ENCODE measurements around the gene SLC51A. TPM values are rescaled to one million over a fixed set of nuclear protein-coding genes. Genes with fewer than 3 reads are reported as not detected.

The SLC51A gene
- total and polyA plus RNA-seq, 2 donors (not counting 1 experiment from before 2014, with no cell fraction given), result not detected

DNA sequence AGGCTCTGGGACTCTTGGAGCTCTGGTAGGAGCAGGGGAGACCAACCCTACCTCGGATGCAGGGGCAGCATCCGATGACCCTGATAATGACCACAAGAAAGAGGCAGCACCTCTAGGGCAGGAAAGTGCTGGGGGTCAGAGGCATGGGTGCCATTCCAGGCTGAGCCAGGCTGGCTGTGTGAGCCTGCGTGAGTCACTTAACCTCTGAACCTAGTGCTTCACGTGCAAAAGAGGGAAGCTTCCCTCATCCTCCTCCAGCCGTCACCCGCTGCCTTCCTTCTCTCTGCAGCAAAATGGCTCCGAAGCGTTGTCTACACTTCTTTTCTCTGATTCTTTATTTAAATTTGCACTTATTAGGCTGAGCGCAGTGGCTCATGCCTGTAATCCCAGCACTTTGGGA, 40.6 kb upstream of the SLC51A start:
- no peak overlapping the region for H3K4me3 ChIP-seq (ENCODE audit: control extremely low read depth in 1 of 5, extremely low read depth in 1 of 5, insufficient read depth in 1 of 5, low read depth in 2 of 5, low read length in 4 of 5)
- Mint-ChIP-seq H3K9me3 (ENCODE audit: insufficient read depth) (peaks cover 3% of the 10 kb centered on the region), H3K4me3 (no peak overlapping the region), H3K4me1 (peaks cover 23% of the 10 kb centered on the region), H3K27me3 (no peaks in the 10 kb centered on the region), H3K27ac (no peak overlapping the region)
- no peak overlapping the region for H2AFZ ChIP-seq (ENCODE audit: insufficient read depth, low read depth, low read length, poor library complexity, severe bottlenecking)
- no peaks in the 10 kb centered on the region for H3K27me3 ChIP-seq (replicated peaks in 1 of 4; ENCODE audit: control extremely low read depth in 1 of 4, control insufficient read depth in 3 of 4, insufficient read depth in 4 of 4, low read length in 3 of 4)
- CTCF ChIA-PET, result interaction anchor here (0.6 kb wide), 1 partner anchor 290 kb away, joined by 3 read pairs; no protein-coding TSS in a partner anchor
- no peaks in the 10 kb centered on the region for H4K20me1 ChIP-seq (ENCODE audit: control insufficient read depth, insufficient read depth, low read length, poor library complexity, severe bottlenecking)
- H3K9me3 ChIP-seq (ENCODE audit: control extremely low read depth in 1 of 3, control insufficient read depth in 2 of 3, insufficient read depth in 1 of 3, low read length in 2 of 3), result peaks cover 0 to 5% (median 0%) of the 10 kb centered on the region in 3 donors
- WGBS (ENCODE audit: insufficient coverage), result 94% methylated on average over 7 of the region's 9 CpGs
- TF ChIP-seq, protein P1, sequence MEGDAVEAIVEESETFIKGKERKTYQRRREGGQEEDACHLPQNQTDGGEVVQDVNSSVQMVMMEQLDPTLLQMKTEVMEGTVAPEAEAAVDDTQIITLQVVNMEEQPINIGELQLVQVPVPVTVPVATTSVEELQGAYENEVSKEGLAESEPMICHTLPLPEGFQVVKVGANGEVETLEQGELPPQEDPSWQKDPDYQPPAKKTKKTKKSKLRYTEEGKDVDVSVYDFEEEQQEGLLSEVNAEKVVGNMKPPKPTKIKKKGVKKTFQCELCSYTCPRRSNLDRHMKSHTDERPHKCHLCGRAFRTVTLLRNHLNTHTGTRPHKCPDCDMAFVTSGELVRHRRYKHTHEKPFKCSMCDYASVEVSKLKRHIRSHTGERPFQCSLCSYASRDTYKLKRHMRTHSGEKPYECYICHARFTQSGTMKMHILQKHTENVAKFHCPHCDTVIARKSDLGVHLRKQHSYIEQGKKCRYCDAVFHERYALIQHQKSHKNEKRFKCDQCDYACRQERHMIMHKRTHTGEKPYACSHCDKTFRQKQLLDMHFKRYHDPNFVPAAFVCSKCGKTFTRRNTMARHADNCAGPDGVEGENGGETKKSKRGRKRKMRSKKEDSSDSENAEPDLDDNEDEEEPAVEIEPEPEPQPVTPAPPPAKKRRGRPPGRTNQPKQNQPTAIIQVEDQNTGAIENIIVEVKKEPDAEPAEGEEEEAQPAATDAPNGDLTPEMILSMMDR (IDR thresholded peaks at IDR 0.05), result no peak
- no peak for TF ChIP-seq EZH2 (IDR thresholded peaks at IDR 0.05; ENCODE audit: borderline replicate concordance, insufficient read depth, low read depth, low read length, poor library complexity, severe bottlenecking)
- H3K27ac ChIP-seq (ENCODE audit: low read length in 2 of 2), result no peak overlapping the region
- DNase-seq, result no peak
- H3K79me2 ChIP-seq (ENCODE audit: control insufficient read depth, insufficient read depth, low read length), result no peaks in the 10 kb centered on the region
- intact Hi-C loops (cut with micrococcal nuclease), result no loop called here
- H3K4me1 ChIP-seq (ENCODE audit: control insufficient read depth in 2 of 2, insufficient read depth in 2 of 2, low read length in 2 of 2), result peaks cover 16 to 27% of the 10 kb centered on the region in 2 donors
- POLR2A ChIA-PET, result no interaction called here
- no peak overlapping the region for H3K9ac ChIP-seq (ENCODE audit: low read length)
- H3K4me2 ChIP-seq (replicated peaks; ENCODE audit: low read depth, low read length, poor library complexity, severe bottlenecking), result no peak overlapping the region
- no peaks in the 10 kb centered on the region for H3K36me3 ChIP-seq (replicated peaks in 1 of 2; ENCODE audit: control extremely low read depth in 1 of 2, control insufficient read depth in 1 of 2, extremely low read depth in 1 of 2, insufficient read depth in 2 of 2, low read length in 1 of 2)
- ATAC-seq (ENCODE audit: low read depth), result no peak

DNA sequence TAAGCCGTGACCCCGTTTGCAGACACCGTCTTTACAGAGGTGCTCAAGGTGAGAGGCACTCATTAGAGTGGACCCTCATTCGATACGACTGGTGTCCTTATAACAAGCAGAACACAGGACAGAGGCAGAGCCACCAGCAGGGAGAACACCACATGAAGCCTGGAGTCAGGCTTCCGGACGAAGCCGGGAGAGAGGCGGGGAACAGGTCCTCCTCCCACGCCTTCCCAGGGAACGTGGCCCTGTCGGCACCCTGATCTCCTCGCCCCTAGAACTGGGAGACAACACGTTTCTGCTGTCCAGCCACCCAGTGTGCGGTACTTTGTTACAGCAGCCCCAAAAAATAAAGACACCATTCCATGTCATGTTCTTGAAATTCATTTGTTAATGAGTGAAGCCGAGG, 38.8 kb upstream of the SLC51A start:
- Mint-ChIP-seq H3K27ac (peak overlapping the region; percentile 32), H3K4me1 (peaks cover 24% of the 10 kb centered on the region), H3K4me3 (no peak overlapping the region), H3K9me3 (ENCODE audit: insufficient read depth) (no peaks in the 10 kb centered on the region), H3K27me3 (no peaks in the 10 kb centered on the region)
- Histone ChIP-seq H3K79me2 (ENCODE audit: control insufficient read depth, insufficient read depth, low read length) (no peaks in the 10 kb centered on the region), H3K4me3 (ENCODE audit: control extremely low read depth in 1 of 5, extremely low read depth in 1 of 5, insufficient read depth in 1 of 5, low read depth in 2 of 5, low read length in 4 of 5) (no peak overlapping the region), H3K4me1 (ENCODE audit: control insufficient read depth in 2 of 2, insufficient read depth in 2 of 2, low read length in 2 of 2) (peaks cover 20 to 33% of the 10 kb centered on the region in 2 donors), H3K9ac (ENCODE audit: low read length) (no peak overlapping the region), H3K9me3 (ENCODE audit: control extremely low read depth in 1 of 3, control insufficient read depth in 2 of 3, insufficient read depth in 1 of 3, low read length in 2 of 3) (no peaks in the 10 kb centered on the region), H4K20me1 (ENCODE audit: control insufficient read depth, insufficient read depth, low read length, poor library complexity, severe bottlenecking) (no peaks in the 10 kb centered on the region), H3K27ac (ENCODE audit: low read length in 2 of 2) (no peak overlapping the region), H3K4me2 (replicated peaks; ENCODE audit: low read depth, low read length, poor library complexity, severe bottlenecking) (no peak overlapping the region), H3K36me3 (replicated peaks in 1 of 2; ENCODE audit: control extremely low read depth in 1 of 2, control insufficient read depth in 1 of 2, extremely low read depth in 1 of 2, insufficient read depth in 2 of 2, low read length in 1 of 2) (no peaks in the 10 kb centered on the region), H3K27me3 (replicated peaks in 1 of 4; ENCODE audit: control extremely low read depth in 1 of 4, control insufficient read depth in 3 of 4, insufficient read depth in 4 of 4, low read length in 3 of 4) (no peaks in the 10 kb centered on the region), H2AFZ (ENCODE audit: insufficient read depth, low read depth, low read length, poor library complexity, severe bottlenecking) (no peak overlapping the region)
- intact Hi-C loops (cut with micrococcal nuclease), result no loop called here
- no peak for TF ChIP-seq EZH2 (IDR thresholded peaks at IDR 0.05; ENCODE audit: borderline replicate concordance, insufficient read depth, low read depth, low read length, poor library complexity, severe bottlenecking)
- TF ChIP-seq, protein P1 (IDR thresholded peaks at IDR 0.05), result no peak
- ChIA-PET CTCF (no interaction called here), POLR2A (no interaction called here)
- 89% methylated on average over 13 of the region's 16 CpGs for WGBS (ENCODE audit: insufficient coverage)
- no peak for ATAC-seq (ENCODE audit: low read depth)
- DNase-seq, result no peak

All from B cell (primary cell).